ENCODE data around the gene SIDT1.

- TF ChIP-seq CTCF (IDR thresholded peaks at IDR 0.05), result no peak
- no peak for TF ChIP-seq POLR2A (IDR thresholded peaks at IDR 0.05)
These were observed 102.6 kb downstream of the SIDT1 start for GRCh38 chr3:113634782-113635474.

All from right lobe of liver (tissue), 4 donors.